ENCODE results near the gene DPP9. TPM values are rescaled to one million over a fixed set of nuclear protein-coding genes. Genes with fewer than 3 reads are reported as not detected.

The DPP9 gene
- total and polyA plus RNA-seq, 2 of the 8 experiments (the other 6 are each of a cell fraction or from before 2014, with no cell fraction given): 11.6 to 40.7 TPM

DNA sequence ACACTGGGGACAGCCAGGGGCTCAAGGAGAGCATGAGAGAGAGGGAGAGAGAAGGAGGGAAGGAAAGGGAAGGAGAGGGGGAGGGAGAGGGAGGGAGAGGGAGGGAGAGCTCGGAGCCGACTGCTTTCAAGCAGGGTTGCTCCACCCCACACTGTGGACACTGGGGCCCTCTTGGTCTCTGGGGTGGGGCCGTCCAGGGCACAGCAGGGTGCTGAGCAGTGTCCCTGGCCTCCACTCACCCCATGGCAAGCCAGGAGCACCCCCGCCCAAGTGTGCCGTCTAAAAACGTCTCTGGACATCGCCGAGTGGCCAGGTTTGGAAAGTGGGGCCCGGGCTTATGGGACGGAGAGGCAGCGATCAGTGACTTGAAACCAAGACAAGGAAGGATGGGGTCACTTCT lies 20.9 kb downstream of the DPP9 start:
- H2BK15ac ChIP-seq (ENCODE audit: low read length): no peak overlapping the region
- H3K79me1 ChIP-seq (ENCODE audit: low read depth, low read length): no peaks in the 10 kb centered on the region
- H4K91ac ChIP-seq (replicated peaks; ENCODE audit: insufficient read length, low read length): no peak overlapping the region
- no peak overlapping the region for H3K4me3 ChIP-seq (ENCODE audit: extremely low read depth in 1 of 4, insufficient read depth in 2 of 4, low read depth in 3 of 4, low read length in 4 of 4)
- H2BK5ac ChIP-seq (ENCODE audit: low read depth, low read length): no peak overlapping the region
- no peak overlapping the region for H2AK5ac ChIP-seq (ENCODE audit: low read depth, low read length)
- no peak overlapping the region for H3K4ac ChIP-seq (replicated peaks; ENCODE audit: insufficient read length, low read depth, low read length)
- POLR2A ChIA-PET (ENCODE audit: partially characterized antibody): no interaction called here
- no peak overlapping the region for H3K18ac ChIP-seq (ENCODE audit: extremely low read depth, low read length)
- H2BK12ac ChIP-seq (ENCODE audit: low read depth, low read length): no peak overlapping the region
- H2BK20ac ChIP-seq (ENCODE audit: low read length): no peak overlapping the region
- no peak overlapping the region for H3K9ac ChIP-seq (replicated peaks in 1 of 4; ENCODE audit: extremely low read depth in 1 of 4, low read depth in 3 of 4, low read length in 3 of 4)
- TF ChIP-seq POU5F1 (IDR thresholded peaks at IDR 0.05; ENCODE audit: low read depth, low read length) (no peak), FOSL1 (IDR thresholded peaks at IDR 0.05; ENCODE audit: insufficient read depth, low read depth, low read length) (no peak), SIN3A (conservative IDR thresholded peaks at IDR 0.05 in 1 of 2, IDR thresholded peaks at IDR 0.05 in 1 of 2; ENCODE audit: low read depth in 1 of 2, low read length in 2 of 2) (no peak), SP1 (IDR thresholded peaks at IDR 0.05; ENCODE audit: low read depth, low read length) (no peak), CEBPB (IDR thresholded peaks at IDR 0.05; ENCODE audit: low read depth, low read length) (no peak), TEAD4 (IDR thresholded peaks at IDR 0.05; ENCODE audit: low read depth, low read length) (no peak), SIRT6 (IDR thresholded peaks at IDR 0.05; ENCODE audit: low read length) (no peak), RAD21 (IDR thresholded peaks at IDR 0.05 in 1 of 2, conservative IDR thresholded peaks at IDR 0.05 in 1 of 2; ENCODE audit: low read depth in 2 of 2, low read length in 2 of 2) (no peak), BCL11A (IDR thresholded peaks at IDR 0.05; ENCODE audit: low read depth in 2 of 2, low read length in 2 of 2) (no peak), NANOG (IDR thresholded peaks at IDR 0.05; ENCODE audit: insufficient read depth, low read depth, low read length, poor library complexity, severe bottlenecking) (no peak)
- H3K27me3 ChIP-seq (replicated peaks in 1 of 4; ENCODE audit: control insufficient read depth in 3 of 4, extremely low read depth in 1 of 4, insufficient read depth in 3 of 4, low read length in 3 of 4): no peaks in the 10 kb centered on the region
- no peak overlapping the region for H3K4me2 ChIP-seq (ENCODE audit: insufficient read depth in 1 of 2, low read depth in 2 of 2, low read length in 2 of 2)
- no peaks in the 10 kb centered on the region for H3K9me3 ChIP-seq (ENCODE audit: insufficient read depth in 2 of 2, low read depth in 1 of 2, low read length in 1 of 2)
- H3K56ac ChIP-seq (replicated peaks; ENCODE audit: insufficient read length, low read depth, low read length): no peak overlapping the region
- H3K36me3 ChIP-seq (ENCODE audit: control insufficient read depth in 2 of 4, insufficient read depth in 4 of 4, low read length in 3 of 4): peaks cover 4 to 39% (median 17%) of the 10 kb centered on the region in 4 experiments; a peak in 7 of 8 replicates
- H2BK120ac ChIP-seq (replicated peaks; ENCODE audit: low read depth, low read length): no peak overlapping the region
- H3K14ac ChIP-seq (ENCODE audit: insufficient read length): no peak overlapping the region
- H4K20me1 ChIP-seq (replicated peaks in 1 of 2; ENCODE audit: control insufficient read depth in 1 of 2, insufficient read depth in 2 of 2, low read length in 2 of 2): peaks cover 0 to 5% of the 10 kb centered on the region in 2 experiments
- H3K4me1 ChIP-seq (replicated peaks in 1 of 4; ENCODE audit: control insufficient read depth in 3 of 4, insufficient read depth in 4 of 4, low read length in 3 of 4): no peaks in the 10 kb centered on the region
- H3K27ac ChIP-seq (ENCODE audit: low read depth, low read length): no peak overlapping the region
- CTCF ChIA-PET (ENCODE audit: partially characterized antibody): no interaction called here
- H3K23me2 ChIP-seq (ENCODE audit: low read depth, low read length): no peaks in the 10 kb centered on the region
- FAIRE-seq (no peak), DNase-seq (ENCODE audit: low read depth in 1 of 2, low spot score in 2 of 2) (no peak)
- H3K23ac ChIP-seq (ENCODE audit: insufficient read length): no peak overlapping the region
- no peak overlapping the region for H4K8ac ChIP-seq (ENCODE audit: extremely low read depth, insufficient read depth, low read length)
- H3K79me2 ChIP-seq (ENCODE audit: control insufficient read depth in 1 of 2, insufficient read depth in 2 of 2, low read length in 2 of 2): no peaks in the 10 kb centered on the region
- H4K5ac ChIP-seq (ENCODE audit: insufficient read length, low read depth, low read length): no peak overlapping the region
- no peak overlapping the region for H2AFZ ChIP-seq (ENCODE audit: low read length)
- 95% methylated on average over 9 of the region's 11 CpGs; no CpG with 5 or more reads in 1 of the 2 experiments for WGBS, 2 experiments (ENCODE audit: extremely low coverage in 1 of 2, insufficient coverage in 1 of 2, insufficient read length in 1 of 2, insufficient replicate concordance in 2 of 2, low coverage in 1 of 2, low lambda C conversion rate in 2 of 2, missing lambda C conversion rate in 1 of 2)
